H9 (cell line): Measurements from ENCODE around the gene OR9G1. TPM values are rescaled to one million over a fixed set of nuclear protein-coding genes. Genes with fewer than 3 reads are reported as not detected.

Experiments
- DNase-seq: peaks from one replicate; pipeline ENCODE4 v3.0.0-alpha.2; 2017
- H2AFZ ChIP-seq: one replicate; pipeline ENCODE4 v1.6.1; 2013; ENCODE audit warnings: mild to moderate bottlenecking, low read length, control low read depth, moderate library complexity
- H2AK5ac ChIP-seq: 2 replicates; pipeline ENCODE4 v1.6.1; 2013; ENCODE audit warnings: low read length, control low read depth, mixed read lengths; ENCODE audit not compliant: insufficient read length
- H2BK120ac ChIP-seq: one replicate; pipeline ENCODE4 v1.6.1; 2013; ENCODE audit warnings: low read depth, mild to moderate bottlenecking, low read length, control low read depth, inconsistent platforms; ENCODE audit not compliant: poor library complexity, severe bottlenecking
- H2BK12ac ChIP-seq: 2 replicates; pipeline ENCODE4 v1.6.1; 2013; ENCODE audit warnings: low read length, control low read depth, mixed read lengths, low read depth; ENCODE audit not compliant: insufficient read length
- H2BK15ac ChIP-seq: 2 replicates; pipeline ENCODE4 v1.6.1; 2013; ENCODE audit warnings: low read depth, low read length, control low read depth
- H2BK20ac ChIP-seq: one replicate; pipeline ENCODE4 v1.6.1; 2013; ENCODE audit warnings: low read depth, mild to moderate bottlenecking, low read length, control low read depth, inconsistent platforms; ENCODE audit not compliant: poor library complexity, severe bottlenecking
- H2BK5ac ChIP-seq: 2 replicates; pipeline ENCODE4 v1.6.1; 2013; ENCODE audit warnings: low read length, control low read depth, mixed read lengths; ENCODE audit not compliant: insufficient read length
- H3K14ac ChIP-seq: 2 replicates; pipeline ENCODE4 v1.6.1; 2013; ENCODE audit warnings: low read length, control low read depth; ENCODE audit not compliant: insufficient read depth
- H3K18ac ChIP-seq: 2 replicates; pipeline ENCODE4 v1.6.1; 2013; ENCODE audit warnings: low read depth, mild to moderate bottlenecking, mixed read lengths, low read length, control low read depth; ENCODE audit not compliant: insufficient read length
- H3K23ac ChIP-seq: 2 replicates; pipeline ENCODE4 v1.6.1; 2013; ENCODE audit warnings: low read length, control low read depth, mixed read lengths, low read depth; ENCODE audit not compliant: insufficient read length
- H3K23me2 ChIP-seq: 2 replicates; pipeline ENCODE4 v1.6.1; 2013; ENCODE audit warnings: low read depth, mild to moderate bottlenecking, mixed read lengths, low read length, control low read depth; ENCODE audit not compliant: insufficient read length, poor library complexity, severe bottlenecking
- H3K27ac ChIP-seq: 2 replicates; pipeline ENCODE4 v1.5.1; 2013; ENCODE audit warnings: low read length, control low read depth, mixed read lengths, low read depth; ENCODE audit not compliant: insufficient read length
- H3K27me3 ChIP-seq: 2 replicates; pipeline ENCODE4 v1.6.1; 2013; ENCODE audit warnings: low read length, control low read depth, inconsistent platforms; ENCODE audit not compliant: insufficient read depth
- H3K4ac ChIP-seq: 2 replicates; pipeline ENCODE4 v1.6.1; 2013; ENCODE audit warnings: low read depth, mild to moderate bottlenecking, control low read depth, inconsistent platforms, low read length, moderate library complexity
- H3K4me1 ChIP-seq: 2 replicates; pipeline ENCODE4 v1.6.1; 2013; ENCODE audit warnings: low read length, control low read depth, inconsistent platforms; ENCODE audit not compliant: insufficient read depth
- H3K4me2 ChIP-seq: 2 replicates; pipeline ENCODE4 v1.6.1; 2013; ENCODE audit warnings: low read length, control low read depth, mixed read lengths; ENCODE audit not compliant: insufficient read length, insufficient read depth
- H3K56ac ChIP-seq: 2 replicates; pipeline ENCODE4 v1.6.1; 2013; ENCODE audit warnings: low read depth, mild to moderate bottlenecking, mixed read lengths, low read length, control low read depth; ENCODE audit not compliant: insufficient read length
- H3K79me1 ChIP-seq: 2 replicates; pipeline ENCODE4 v1.6.1; 2013; ENCODE audit warnings: low read depth, mild to moderate bottlenecking, moderate library complexity, low read length, control low read depth, inconsistent platforms; ENCODE audit not compliant: insufficient read depth, poor library complexity, severe bottlenecking
- H3K79me2 ChIP-seq: 2 replicates; pipeline ENCODE4 v1.6.1; 2013; ENCODE audit warnings: low read length, control low read depth, inconsistent platforms; ENCODE audit not compliant: insufficient read depth
- H3K9ac ChIP-seq: 2 replicates; pipeline ENCODE4 v1.6.1; 2013; ENCODE audit warnings: low read length, control low read depth, mixed read lengths; ENCODE audit not compliant: insufficient read length; ENCODE audit errors: extremely low read depth
- H3K9me3 ChIP-seq: one replicate; pipeline ENCODE4 v1.6.1; 2013; ENCODE audit warnings: low read depth, low read length, inconsistent platforms; ENCODE audit not compliant: control insufficient read depth
- H3T11ph ChIP-seq: one replicate; pipeline ENCODE4 v1.6.1; 2013; ENCODE audit warnings: mild to moderate bottlenecking, low read length, control low read depth, inconsistent platforms
- H4K20me1 ChIP-seq: one replicate; pipeline ENCODE4 v1.6.1; 2013; ENCODE audit not compliant: control insufficient read depth, insufficient read length, insufficient read depth
- H4K5ac ChIP-seq: 2 replicates; pipeline ENCODE4 v1.6.1; 2013; ENCODE audit warnings: low read depth, mild to moderate bottlenecking, mixed read lengths, low read length, control low read depth; ENCODE audit not compliant: insufficient read length
- H4K8ac ChIP-seq: replicated peaks from 2 replicates; pipeline ENCODE4 v1.6.1; 2013; ENCODE audit warnings: low read length, control low read depth, mixed read lengths, low read depth; ENCODE audit not compliant: insufficient read length
- H4K91ac ChIP-seq: 2 replicates; pipeline ENCODE4 v1.6.1; 2013; ENCODE audit warnings: low read depth, mild to moderate bottlenecking, moderate library complexity, mixed read lengths, low read length, control low read depth; ENCODE audit not compliant: insufficient read length
- H3K27ac Mint-ChIP-seq, 3 experiments: 2 replicates in 2 of 3; 3 replicates in 1 of 3; pipeline ENCODE4 v1.8.0; 2020 to 2021; ENCODE audit warnings: mixed read lengths in 3 of 3, mild to moderate bottlenecking in 1 of 3, moderate library complexity in 1 of 3
- H3K27me3 Mint-ChIP-seq: 2 replicates; pipeline ENCODE4 v1.8.0; 2021; ENCODE audit warnings: low read depth, mild to moderate bottlenecking, moderate library complexity, mixed read lengths
- H3K36me3 Mint-ChIP-seq, 3 experiments: 2 replicates in 2 of 3; 3 replicates in 1 of 3; pipeline ENCODE4 v1.8.0; 2020 to 2021; ENCODE audit warnings: low read depth in 3 of 3, mixed read lengths in 3 of 3; ENCODE audit not compliant: insufficient read depth in 1 of 3
- H3K4me1 Mint-ChIP-seq, 2 experiments: 2 replicates each; pipeline ENCODE4 v1.8.0; 2020; ENCODE audit warnings: mixed read lengths in 2 of 2
- H3K4me3 Mint-ChIP-seq, 2 experiments: 2 replicates in 1 of 2; 3 replicates in 1 of 2; pipeline ENCODE4 v1.8.0; 2020 to 2021; ENCODE audit warnings: mild to moderate bottlenecking in 2 of 2, mixed read lengths in 2 of 2, moderate library complexity in 1 of 2
- H3K9me3 Mint-ChIP-seq, 2 experiments: 2 replicates in 1 of 2; 3 replicates in 1 of 2; pipeline ENCODE4 v1.8.0; 2020; ENCODE audit warnings: mild to moderate bottlenecking in 2 of 2, mixed read lengths in 2 of 2, moderate library complexity in 1 of 2
- WGBS: extraction: QIAGEN DNeasy Blood & Tissue Kit; methylation state at CpG from one replicate; pipeline ENCODE4 v1.1.7; 2013; ENCODE audit warnings: missing lambda C conversion rate, low lambda C conversion rate, mixed read lengths; ENCODE audit not compliant: insufficient read length; ENCODE audit errors: extremely low coverage; 5-methylcytosine and 5-hydroxymethylcytosine counted together
- total RNA-seq: library from RNA; stranded (reverse); gene quantifications from 2 replicates; pipeline ENCODE4 v1.2.1, GENCODE V29; 2021
- TF ChIP-seq, protein P1 (sequence below): fragments of 200-600 bp; sonication (generic); conservative IDR thresholded peaks from 3 replicates; pipeline ENCODE4 v1.8.0; 2021; ENCODE audit warnings: antibody characterized with exemption, mild to moderate bottlenecking

Gene OR9G1
- total RNA-seq, 1 experiment from 2014 or later, result not detected

DNA sequence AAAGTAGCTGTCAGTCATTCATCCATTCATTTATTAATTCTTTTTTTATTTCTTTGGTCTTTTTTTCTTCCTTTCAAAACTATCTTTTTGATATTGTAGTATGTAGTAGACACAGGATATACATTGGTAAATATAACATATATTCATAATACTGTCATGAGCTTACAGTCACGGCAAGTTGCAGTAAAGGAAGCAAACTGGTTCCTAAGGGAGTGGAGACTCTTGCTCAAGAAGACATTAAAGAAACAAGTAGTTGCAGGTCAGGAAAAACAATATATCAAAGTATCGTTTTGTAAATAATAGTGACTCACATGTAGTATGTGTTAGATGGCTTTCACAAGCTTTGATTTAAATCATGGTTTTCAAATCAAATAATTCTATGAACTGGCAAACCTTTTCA, 27.9 kb upstream of the OR9G1 start:
- no peak overlapping the region for H3K4me3 Mint-ChIP-seq
- H4K20me1 ChIP-seq, result no peaks in the 10 kb centered on the region

More for the DNA sequence above, 27.9 kb upstream of the OR9G1 start:
- DNase-seq, result no peak
- Histone ChIP-seq H3K4ac (no peak overlapping the region), H3K56ac (no peak overlapping the region), H2BK5ac (no peak overlapping the region), H2AFZ (no peak overlapping the region), H3K27me3 (no peaks in the 10 kb centered on the region), H3K9me3 (no peaks in the 10 kb centered on the region), H3K27ac (no peak overlapping the region), H3K79me2 (no peaks in the 10 kb centered on the region), H3K4me1 (no peaks in the 10 kb centered on the region), H4K8ac (no peak overlapping the region), H4K91ac (no peak overlapping the region), H4K5ac (no peak overlapping the region), H3K23ac (no peak overlapping the region), H3K9ac (no peak overlapping the region), H3K14ac (no peak overlapping the region), H3K4me2 (no peak overlapping the region), H2BK12ac (no peak overlapping the region), H3K79me1 (no peaks in the 10 kb centered on the region), H2AK5ac (no peak overlapping the region), H2BK120ac (no peak overlapping the region), H3K23me2 (no peaks in the 10 kb centered on the region), H3T11ph (no peak overlapping the region), H3K18ac (no peak overlapping the region), H2BK20ac (no peak overlapping the region), H2BK15ac (no peak overlapping the region)
- peaks cover 3 to 5% of the 10 kb centered on the region in 2 experiments for H3K4me1 Mint-ChIP-seq
- H3K36me3 Mint-ChIP-seq, result peaks cover 0 to 8% (median 0%) of the 10 kb centered on the region in 3 experiments; a peak in 3 of 7 replicates
- no CpG with 5 or more reads among the region's 2 CpGs for WGBS
- TF ChIP-seq, protein P1, sequence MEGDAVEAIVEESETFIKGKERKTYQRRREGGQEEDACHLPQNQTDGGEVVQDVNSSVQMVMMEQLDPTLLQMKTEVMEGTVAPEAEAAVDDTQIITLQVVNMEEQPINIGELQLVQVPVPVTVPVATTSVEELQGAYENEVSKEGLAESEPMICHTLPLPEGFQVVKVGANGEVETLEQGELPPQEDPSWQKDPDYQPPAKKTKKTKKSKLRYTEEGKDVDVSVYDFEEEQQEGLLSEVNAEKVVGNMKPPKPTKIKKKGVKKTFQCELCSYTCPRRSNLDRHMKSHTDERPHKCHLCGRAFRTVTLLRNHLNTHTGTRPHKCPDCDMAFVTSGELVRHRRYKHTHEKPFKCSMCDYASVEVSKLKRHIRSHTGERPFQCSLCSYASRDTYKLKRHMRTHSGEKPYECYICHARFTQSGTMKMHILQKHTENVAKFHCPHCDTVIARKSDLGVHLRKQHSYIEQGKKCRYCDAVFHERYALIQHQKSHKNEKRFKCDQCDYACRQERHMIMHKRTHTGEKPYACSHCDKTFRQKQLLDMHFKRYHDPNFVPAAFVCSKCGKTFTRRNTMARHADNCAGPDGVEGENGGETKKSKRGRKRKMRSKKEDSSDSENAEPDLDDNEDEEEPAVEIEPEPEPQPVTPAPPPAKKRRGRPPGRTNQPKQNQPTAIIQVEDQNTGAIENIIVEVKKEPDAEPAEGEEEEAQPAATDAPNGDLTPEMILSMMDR, result no peak
- H3K27ac Mint-ChIP-seq, result no peak overlapping the region
- H3K27me3 Mint-ChIP-seq, result no peaks in the 10 kb centered on the region
- H3K9me3 Mint-ChIP-seq, result no peaks in the 10 kb centered on the region
